K562 (cell line): ENCODE data around the gene IL2. TPM values are rescaled to one million over a fixed set of nuclear protein-coding genes. Genes with fewer than 3 reads are reported as not detected.

ENCODE experiments used
- ATAC-seq: fragments of 200-7000 bp; cut with Tn5 transposase; 3 replicates; pipeline ENCODE4 v1.9.1; 2020; ENCODE audit warnings: moderate library complexity
- BruUV-seq: library from RNA; stranded (reverse); fragments of 400-500 nt; replicated peaks from 2 replicates; lab custom pipeline; 2021; lab: Mats Ljungman, UMichigan
- CTCF ChIA-PET: fragments of 300-600 bp; formaldehyde crosslinking; extraction: SDS; loops from one replicate; lab custom pipeline; 2021; ENCODE audit warnings: low intra/inter-chr PET ratio; lab: Yijun Ruan, JAX
- POLR2A ChIA-PET: fragments of 300-600, 350-650 bp; sonication (Branson Sonifier 250); formaldehyde crosslinking; extraction: SDS; loops from one replicate; lab custom pipeline; 2021; ENCODE audit warnings: antibody characterized with exemption, inconsistent platforms; lab: Yijun Ruan, JAX
- DNase-seq, 4 experiments: peaks; one replicate each; pipeline versions ENCODE4 v3.0.0 to v3.0.0-alpha.2; 2011 to 2018; ENCODE audit warnings: low spot score in 3 of 4, mixed read lengths in 3 of 4; ENCODE audit errors: extremely low read depth in 1 of 4
- FAIRE-seq: peaks from 2 replicates; lab custom pipeline; 2011; peaks lifted over from hg19 to GRCh38; lab: Jason Lieb, UNC
- H2AFZ ChIP-seq: 2 replicates; pipeline ENCODE4 v1.6.0; 2011; ENCODE audit warnings: low read depth, low read length, control low read depth, inconsistent platforms
- H3K27ac ChIP-seq: fragments of 200-600 bp; 3 replicates; pipeline ENCODE4 v1.8.0; 2011; ENCODE audit warnings: low read depth, mild to moderate bottlenecking, control low read depth, inconsistent platforms, low read length, moderate library complexity, mixed read lengths; ENCODE audit errors: extremely low read depth
- H3K27me3 ChIP-seq, 2 experiments: fragments of 300-600 bp in 1 of 2; 2 replicates in 1 of 2; 3 replicates in 1 of 2; pipeline versions ENCODE4 v1.6.0 to v1.8.0; 2011; ENCODE audit warnings: inconsistent platforms in 2 of 2, low read length in 2 of 2, mild to moderate bottlenecking in 1 of 2, mixed read lengths in 1 of 2, moderate library complexity in 1 of 2; ENCODE audit not compliant: control insufficient read depth in 2 of 2, insufficient read depth in 2 of 2
- H3K36me3 ChIP-seq: fragments of 300-600 bp; 3 replicates; pipeline ENCODE4 v1.8.0; 2011; ENCODE audit warnings: mild to moderate bottlenecking, low read length, inconsistent platforms; ENCODE audit not compliant: control insufficient read depth, insufficient read depth
- H3K4me1 ChIP-seq, 2 experiments: fragments of 200-600 bp in 1 of 2; replicated peaks in 1 of 2; 2 replicates in 1 of 2; 3 replicates in 1 of 2; pipeline versions ENCODE4 v1.5.1 to v1.8.0; 2011; ENCODE audit warnings: inconsistent platforms in 2 of 2, low read length in 2 of 2, mild to moderate bottlenecking in 1 of 2, mixed read lengths in 1 of 2, moderate library complexity in 1 of 2; ENCODE audit not compliant: control insufficient read depth in 2 of 2, insufficient read depth in 2 of 2
- H3K4me2 ChIP-seq: 2 replicates; pipeline ENCODE4 v1.6.1; 2011; ENCODE audit warnings: low read length, control low read depth, inconsistent platforms, mixed read lengths; ENCODE audit not compliant: insufficient read depth
- H3K4me3 ChIP-seq: fragments of 200-600 bp; sonication (generic), shearing (Covaris generic); 2 replicates; pipeline ENCODE4 v1.5.1; 2016; ENCODE audit warnings: control low read depth, inconsistent platforms
- H3K79me2 ChIP-seq: fragments of 200-600 bp; 3 replicates; pipeline ENCODE4 v1.8.0; 2011; ENCODE audit warnings: low read length, inconsistent platforms; ENCODE audit not compliant: control insufficient read depth, insufficient read depth
- H3K9ac ChIP-seq, 2 experiments: 2 replicates each; pipeline versions ENCODE4 v1.6.0 to v1.6.1; 2011; ENCODE audit warnings: low read depth in 2 of 2, low read length in 2 of 2, control low read depth in 1 of 2, inconsistent platforms in 1 of 2, mild to moderate bottlenecking in 1 of 2, mixed read lengths in 1 of 2; ENCODE audit not compliant: insufficient read depth in 1 of 2
- H3K9me1 ChIP-seq: one replicate; pipeline ENCODE4 v1.6.0; 2011; ENCODE audit warnings: inconsistent platforms, mild to moderate bottlenecking, low read length, moderate library complexity; ENCODE audit not compliant: control insufficient read depth, insufficient read depth
- H3K9me3 ChIP-seq: replicated peaks from 2 replicates; pipeline ENCODE4 v1.5.1; 2011; ENCODE audit warnings: low read depth, low read length, inconsistent platforms; ENCODE audit not compliant: control insufficient read depth, insufficient read depth
- H4K20me1 ChIP-seq: replicated peaks from 2 replicates; pipeline ENCODE4 v1.6.1; 2011; ENCODE audit warnings: low read length, inconsistent platforms, mixed read lengths; ENCODE audit not compliant: control insufficient read depth, insufficient read depth
- ARID3A ChIP-seq: IDR thresholded peaks from 2 replicates; pipeline ENCODE4 v1.6.1; 2012; ENCODE audit warnings: low read depth, low read length, improper control_type of control experiment, borderline replicate concordance
- ATF1 ChIP-seq, 2 experiments: fragments of 450-650 bp in 1 of 2; IDR thresholded peaks; 2 replicates each; pipeline ENCODE4 v1.6.1; 2016; ENCODE audit warnings: missing compliant biosample characterization in 1 of 2, missing genetic modification characterization in 1 of 2
- C11orf30 ChIP-seq: fragments of 450-650 bp; IDR thresholded peaks from 2 replicates; pipeline ENCODE4 v1.6.1; 2016; ENCODE audit warnings: low read depth, mild to moderate bottlenecking
- CTBP1 ChIP-seq: fragments of 450-650 bp; IDR thresholded peaks from 2 replicates; pipeline ENCODE4 v1.6.1; 2016; ENCODE audit warnings: borderline replicate concordance
- DPF2 ChIP-seq: fragments of 450-650 bp; IDR thresholded peaks from 2 replicates; pipeline ENCODE4 v1.6.1; 2016
- HNRNPH1 ChIP-seq: fragments of 200-400 bp; formaldehyde crosslinking; optimal IDR thresholded peaks from 2 replicates; pipeline ENCODE3; 2017; ENCODE audit warnings: low read depth, mild to moderate bottlenecking, low read length, moderate library complexity
- MECOM ChIP-seq: fragments of 250-450 bp; sonication (Bioruptor Pico); IDR thresholded peaks from 2 replicates; pipeline ENCODE4 v1.8.0; 2022; ENCODE audit warnings: inconsistent platforms
- MEIS2 ChIP-seq: fragments of 450-650 bp; IDR thresholded peaks from 2 replicates; pipeline ENCODE4 v1.6.1; 2014; ENCODE audit warnings: mild to moderate bottlenecking; ENCODE audit not compliant: partially characterized antibody
- MXI1 ChIP-seq: IDR thresholded peaks from 2 replicates; pipeline ENCODE4 v1.6.1; 2011; ENCODE audit warnings: low read depth, mild to moderate bottlenecking, improper control_type of control experiment, low read length
- SMARCA4 ChIP-seq: fragments of 450-650 bp; IDR thresholded peaks from 2 replicates; pipeline ENCODE4 v1.6.1; 2016
- SPI1 ChIP-seq: IDR thresholded peaks from 2 replicates; pipeline ENCODE4 v1.6.1; 2011; ENCODE audit warnings: low read depth, low read length, control low read depth, borderline replicate concordance
- TAF9B ChIP-seq: fragments of 450-650 bp; IDR thresholded peaks from 2 replicates; pipeline ENCODE4 v1.6.1; 2018; ENCODE audit warnings: mild to moderate bottlenecking; ENCODE audit not compliant: partially characterized antibody
- TOE1 ChIP-seq, 2 experiments: fragments of 450-650 bp in 1 of 2; sonication (generic) in 1 of 2; formaldehyde crosslinking in 1 of 2; IDR thresholded peaks; 2 replicates each; pipeline versions ENCODE4 v1.7.1 to v1.8.0; 2016 to 2022; ENCODE audit warnings: borderline replicate concordance in 2 of 2, mild to moderate bottlenecking in 2 of 2, antibody characterized with exemption in 1 of 2, inconsistent platforms in 1 of 2, low read depth in 1 of 2, missing genetic modification reagents in 1 of 2, moderate library complexity in 1 of 2
- ZBTB8A ChIP-seq: fragments of 450-650 bp; IDR thresholded peaks from 2 replicates; pipeline ENCODE4 v1.6.1; 2018; ENCODE audit warnings: mild to moderate bottlenecking, moderate library complexity; ENCODE audit not compliant: partially characterized antibody
- ZNF395 ChIP-seq: fragments of 200-800 bp; sonication (Bioruptor generic); IDR thresholded peaks from 2 replicates; pipeline ENCODE4 v1.6.1; 2017; ENCODE audit warnings: missing genetic modification characterization, missing compliant biosample characterization
- WGBS: fragments of 100-300 bp; shearing (Covaris generic); methylation state at CpG from one replicate; pipeline ENCODE4 v1.1.6; 2016; ENCODE audit warnings: low coverage, mixed read lengths; ENCODE audit not compliant: insufficient coverage; ENCODE audit errors: missing lambda C conversion rate; 5-methylcytosine and 5-hydroxymethylcytosine counted together
- in situ Hi-C: fragments of 300-500 bp; cut with MboI; formaldehyde crosslinking; loops from 4 replicates; pipeline ENCODE4 v1.15.0; 2018; ENCODE audit warnings: inconsistent platforms, mixed read lengths
- intact Hi-C: fragments of 100-400 bp; cut with micrococcal nuclease; formaldehyde crosslinking; loops from 2 replicates; pipeline ENCODE4 v1.14.2; 2022
- polyA plus RNA-seq, 8 experiments: library from polyadenylated mRNA; depleted of rRNA in 4 of 8; stranded (reverse) in 5 of 8; unstranded in 3 of 8; fragments of >200 nt; fragmentation: Nextera tagmentation in 2 of 8; fragmentation: Illumina TruSeq in 1 of 8; extraction: Ambion mirVana in 2 of 8; extraction: Trizol in 1 of 8; gene quantifications; 2 replicates each; pipeline versions ENCODE4 v1.2.1 to v1.2.3, GENCODE V29; 2011 to 2014; ENCODE audit warnings: inconsistent platforms in 1 of 8, missing spikeins in 1 of 8
- total RNA-seq, 7 experiments: library from RNA; depleted of rRNA in 6 of 7; stranded (reverse); fragments of >200 nt in 6 of 7; fragmentation: Illumina TruSeq in 2 of 7; extraction: Trizol in 2 of 7; gene quantifications; 2 replicates each; pipeline versions ENCODE4 v1.2.1 to v1.2.3, GENCODE V29; 2011 to 2021; ENCODE audit warnings: low replicate concordance in 1 of 7

Gene IL2
- total and polyA plus RNA-seq, 9 of the 15 experiments (the other 6 are each of a cell fraction or from before 2014, with no cell fraction given): 0.11 to 0.89 TPM; not detected in 7

GRCh38 chr4:122480655-122481487 is 24.3 kb upstream of the IL2 start:
- intact Hi-C loops: no loop called here
- Histone ChIP-seq H3K27ac (peak overlapping the region; percentile 63; the same call in 2 of the 3 replicates), H3K27me3 (no peaks in the 10 kb centered on the region), H3K9ac (peak overlapping the region in 1 of 2 experiments; percentile 13; a peak in 1 of 4 replicates), H4K20me1 (no peaks in the 10 kb centered on the region), H3K36me3 (peaks cover 3% of the 10 kb centered on the region; the same call in 2 of the 3 replicates), H3K9me1 (no peaks in the 10 kb centered on the region), H2AFZ (peak overlapping the region; percentile 80), H3K4me3 (no peak overlapping the region), H3K4me2 (no peak overlapping the region), H3K9me3 (peaks cover 4% of the 10 kb centered on the region; the same call in 1 of the 2 replicates), H3K4me1 (peaks cover 0 to 28% of the 10 kb centered on the region in 2 experiments; a peak in 3 of 5 replicates), H3K79me2 (no peaks in the 10 kb centered on the region)
- ChIA-PET CTCF (no interaction called here), POLR2A (interaction anchor here (0.6 to 1.6 kb wide), 2 partner anchors 20 to 353 kb away, joined by 3 to 4 read pairs; no protein-coding TSS in a partner anchor)
- BruUV-seq: no TSS peak
- ATAC-seq (peak; percentile 61), DNase-seq (peak in 1 of 4 experiments; percentile 17), FAIRE-seq (peak; percentile 11)
- WGBS: 0% methylated on average over 1 of the region's 1 CpG
- in situ Hi-C loops: no loop called here
- TF ChIP-seq SPI1 (peak; percentile 66), MXI1 (no peak), ZBTB8A (peak; percentile 31), ZNF395 (peak; percentile 78), ARID3A (0 out of 2 replicates have a peak, but pooled peaks have one; percentile 32), MECOM (peak; percentile 49; the same call in 1 of the 2 replicates), ATF1 (CRISPR knock-in tag; IDR thresholded peaks at IDR 0.05) (no peak), ATF1 (tag; IDR thresholded peaks at IDR 0.05) (0 out of 2 replicates have a peak, but pooled peaks have one; percentile 8), TOE1 (IDR thresholded peaks at IDR 0.05; ENCODE audit: borderline replicate concordance) (peak; percentile 22; the same call in 1 of the 2 replicates), TOE1 (CRISPR knock-in tag; IDR thresholded peaks at IDR 0.05; ENCODE audit: borderline replicate concordance, low read depth) (no peak), TAF9B (peak; percentile 15), HNRNPH1 (no peak), DPF2 (peak; percentile 71), MEIS2 (peak; percentile 99), C11orf30 (peak; percentile 62; the same call in 1 of the 2 replicates), SMARCA4 (peak; percentile 83), CTBP1 (no peak)
